Sigmoid colon (tissue), 7 donors: Measurements from ENCODE around the gene DUS3L. TPM values are rescaled to one million over a fixed set of nuclear protein-coding genes. Genes with fewer than 3 reads are reported as not detected.

Source experiments
- DNase-seq: peaks from one replicate; pipeline ENCODE4 v3.0.0-alpha.2; 2019
- H3K27ac ChIP-seq, 4 donors: fragments of 200-600 bp; sonication (generic); one replicate each; pipeline ENCODE4 v1.5.1; 2016 to 2019; ENCODE audit warnings: mild to moderate bottlenecking in 1 of 4
- H3K27me3 ChIP-seq, 3 donors: fragments of 200-600 bp; sonication (generic); one replicate each; pipeline ENCODE4 v1.5.1; 2019; ENCODE audit warnings: mild to moderate bottlenecking in 1 of 3
- H3K36me3 ChIP-seq, 4 donors: fragments of 200-600 bp; sonication (generic); one replicate each; pipeline ENCODE4 v1.5.1; 2016 to 2019
- H3K4me1 ChIP-seq, 4 donors: fragments of 200-600 bp; sonication (generic); one replicate each; pipeline ENCODE4 v1.5.1; 2017 to 2019
- H3K4me3 ChIP-seq, 4 donors: fragments of 200-600 bp; sonication (generic); one replicate each; pipeline ENCODE4 v1.5.1; 2017 to 2019; ENCODE audit warnings: mild to moderate bottlenecking in 2 of 4, moderate library complexity in 1 of 4
- H3K9me3 ChIP-seq, 4 donors: fragments of 200-600 bp in 3 of 4; sonication (generic) in 3 of 4; one replicate each; pipeline versions ENCODE4 v1.5.1 to v1.6.1; 2013 to 2019
- CTCF ChIP-seq, 4 experiments: fragments of 450-650 bp in 3 of 4; fragments of 200-600 bp in 1 of 4; IDR thresholded peaks; one replicate each; pipeline ENCODE4 v1.5.1; 2016 to 2019; ENCODE audit warnings: antibody characterized with exemption in 4 of 4, mild to moderate bottlenecking in 3 of 4, moderate library complexity in 2 of 4
- EP300 ChIP-seq, 4 donors: sonication (generic); formaldehyde crosslinking; IDR thresholded peaks; one replicate each; pipeline ENCODE4 v1.6.1; 2017; ENCODE audit warnings: antibody characterized with exemption in 4 of 4
- POLR2A ChIP-seq, 2 donors: fragments of 450-650 bp; IDR thresholded peaks; one replicate each; pipeline ENCODE4 v1.6.1; 2016; ENCODE audit warnings: antibody characterized with exemption in 2 of 2, mild to moderate bottlenecking in 2 of 2, moderate library complexity in 2 of 2
- POLR2AphosphoS5 ChIP-seq, 4 donors: sonication (generic); formaldehyde crosslinking; IDR thresholded peaks; one replicate each; pipeline ENCODE4 v1.6.1; 2017; ENCODE audit warnings: antibody characterized with exemption in 4 of 4
- WGBS, 2 donors: extraction: QIAGEN DNeasy Blood & Tissue Kit; methylation state at CpG; one replicate each; pipeline ENCODE4 v1.1.7; 2013; 5-methylcytosine and 5-hydroxymethylcytosine counted together
- intact Hi-C: fragments of 100-400 bp; cut with DNase I; formaldehyde crosslinking; loops from one replicate; pipeline ENCODE4 v1.15.1; 2023
- polyA plus RNA-seq, 3 donors: library from polyadenylated mRNA; stranded (reverse); fragments of 200-250 nt; gene quantifications; one replicate each; pipeline ENCODE4 v1.2.3, GENCODE V29; 2013
- total RNA-seq, 4 donors: library from RNA; depleted of rRNA; stranded (reverse); fragments of >200 nt; gene quantifications; one replicate each; pipeline ENCODE4 v1.1.0, GENCODE V29; 2016
- donor health status: healthy with polysubstance abuse.
- donor health status: Bipolar disorder and iron deficiency.
- donor health status: healthy.

The DUS3L gene
- total and polyA plus RNA-seq, 7 donors, result 8.3 to 42.0 (median 27.1) TPM

GRCh38 chr19:5826531-5827341 is 35.8 kb upstream of the DUS3L start:
- TF ChIP-seq POLR2AphosphoS5 (IDR thresholded peaks at IDR 0.05) (peak in 2 of 4 donors; percentile 37 to 51), POLR2A (IDR thresholded peaks at IDR 0.05) (no peak), EP300 (IDR thresholded peaks at IDR 0.05) (no peak), CTCF (IDR thresholded peaks at IDR 0.05) (peak in 3 of 4 experiments; percentile 11 to 22 (median 20))

GRCh38 chr19:5825178-5825577 is 34.2 kb upstream of the DUS3L start:
- peaks cover 0 to 49% (median 46%) of the 10 kb centered on the region in 4 donors for H3K4me1 ChIP-seq
- H3K9me3 ChIP-seq, result no peaks in the 10 kb centered on the region
- no peak for DNase-seq
- peaks cover 0 to 5% (median 0%) of the 10 kb centered on the region in 3 donors for H3K27me3 ChIP-seq
- no peak overlapping the region for H3K27ac ChIP-seq
- no peaks in the 10 kb centered on the region for H3K36me3 ChIP-seq
- WGBS, 2 donors, result 88 to 95% methylated on average over 21 of the region's 21 CpGs
- TF ChIP-seq EP300 (IDR thresholded peaks at IDR 0.05) (no peak), POLR2AphosphoS5 (IDR thresholded peaks at IDR 0.05) (no peak), CTCF (IDR thresholded peaks at IDR 0.05) (no peak), POLR2A (IDR thresholded peaks at IDR 0.05) (no peak)
- intact Hi-C loops, result loop anchor here (1.0 kb wide), 1 partner anchor 19 kb away; no protein-coding TSS in a partner anchor
- no peak overlapping the region for H3K4me3 ChIP-seq

More at GRCh38 chr19:5826531-5827341, 35.8 kb upstream of the DUS3L start:
- Histone ChIP-seq H3K36me3 (no peaks in the 10 kb centered on the region), H3K27ac (peak overlapping the region; percentile 87 to 96 (median 92)), H3K27me3 (peaks cover 0 to 5% (median 0%) of the 10 kb centered on the region in 3 donors), H3K9me3 (no peaks in the 10 kb centered on the region), H3K4me3 (no peak overlapping the region), H3K4me1 (peaks cover 0 to 45% (median 43%) of the 10 kb centered on the region in 4 donors)
- 11 to 14% methylated on average over 24 of the region's 24 CpGs for WGBS, 2 donors
- peak; percentile 91 for DNase-seq
- intact Hi-C loops, result no loop called here

- no peaks in the 10 kb centered on the region for H3K9me3 ChIP-seq
- TF ChIP-seq EP300 (IDR thresholded peaks at IDR 0.05) (no peak), CTCF (IDR thresholded peaks at IDR 0.05) (no peak), POLR2A (IDR thresholded peaks at IDR 0.05) (no peak), POLR2AphosphoS5 (IDR thresholded peaks at IDR 0.05) (no peak)
- WGBS, 2 donors, result 91 to 94% methylated on average over 10 of the region's 10 CpGs
Observed at GRCh38 chr19:5824751-5825150, 33.8 kb upstream of the DUS3L start.

GRCh38 chr19:5823579-5824281 is 32.8 kb upstream of the DUS3L start:
- intact Hi-C loops, result no loop called here
- H3K9me3 ChIP-seq, result no peaks in the 10 kb centered on the region
- H3K36me3 ChIP-seq, result no peaks in the 10 kb centered on the region
- DNase-seq, result no peak
- TF ChIP-seq CTCF (IDR thresholded peaks at IDR 0.05) (no peak), POLR2A (IDR thresholded peaks at IDR 0.05) (no peak), POLR2AphosphoS5 (IDR thresholded peaks at IDR 0.05) (no peak), EP300 (IDR thresholded peaks at IDR 0.05) (no peak)
- no peak overlapping the region for H3K4me3 ChIP-seq
- WGBS, 2 donors, result 79 to 90% methylated on average over 30 of the region's 30 CpGs
- no peaks in the 10 kb centered on the region for H3K27me3 ChIP-seq
- H3K27ac ChIP-seq, result no peak overlapping the region
- peaks cover 0 to 37% (median 34%) of the 10 kb centered on the region in 4 donors for H3K4me1 ChIP-seq

More at GRCh38 chr19:5824751-5825150, 33.8 kb upstream of the DUS3L start:
- intact Hi-C loops, result loop anchor here (1.0 kb wide), 1 partner anchor 18 kb away; no protein-coding TSS in a partner anchor
- no peak overlapping the region for H3K27ac ChIP-seq
- no peak overlapping the region for H3K4me3 ChIP-seq
- no peaks in the 10 kb centered on the region for H3K36me3 ChIP-seq
- DNase-seq, result no peak
- peaks cover 0 to 47% (median 44%) of the 10 kb centered on the region in 4 donors for H3K4me1 ChIP-seq
- H3K27me3 ChIP-seq, result peaks cover 0 to 5% (median 0%) of the 10 kb centered on the region in 3 donors
